Activated T-cell treated with anti-CD3 and anti-CD28 coated beads for 4 hours (primary cell): Measurements from ENCODE around the gene GOLPH3.
"Not testable (repeated sequence)": the region's sequence is repeated elsewhere in the genome, so short reads cannot be mapped to it uniquely, and the experiment has no call there.

Source experiments
- DNase-seq: peaks from one replicate; pipeline ENCODE4 v3.0.0-alpha.2; 2020

GOLPH3 gene

GRCh38 chr5:32132757-32133156 is 41.4 kb downstream of the GOLPH3 start:
- no peak for DNase-seq

- DNase-seq, result no peak
Observed at GRCh38 chr5:32131604-32132003, 42.5 kb downstream of the GOLPH3 start.

GRCh38 chr5:32130865-32131264 is 43.3 kb downstream of the GOLPH3 start:
- DNase-seq, result no peak

GRCh38 chr5:32129074-32129598 is 45.0 kb downstream of the GOLPH3 start:
- DNase-seq, result no peak

- no peak for DNase-seq
Observed at GRCh38 chr5:32127711-32128110, 46.4 kb downstream of the GOLPH3 start.

GRCh38 chr5:32126691-32127090 is 47.4 kb downstream of the GOLPH3 start:
- DNase-seq, result no peak

GRCh38 chr5:32123889-32124676 is 50.0 kb downstream of the GOLPH3 start:
- no peak for DNase-seq

- DNase-seq, result no peak
Observed at GRCh38 chr5:32123058-32123805, 50.9 kb downstream of the GOLPH3 start.

- DNase-seq, result not testable (repeated sequence)
Observed at GRCh38 chr5:32118922-32119321, 55.2 kb downstream of the GOLPH3 start.

GRCh38 chr5:32116574-32117313 is 57.4 kb downstream of the GOLPH3 start:
- DNase-seq, result no peak

- no peak for DNase-seq
Observed at GRCh38 chr5:32115985-32116384, 58.1 kb downstream of the GOLPH3 start.

- no peak for DNase-seq
Observed at GRCh38 chr5:32110111-32110696, 63.9 kb downstream of the GOLPH3 start.

- no peak for DNase-seq
Observed at GRCh38 chr5:32109236-32109635, 64.9 kb downstream of the GOLPH3 start.

GRCh38 chr5:32108167-32108566 is 66.0 kb downstream of the GOLPH3 start:
- DNase-seq, result no peak

GRCh38 chr5:32107291-32107690 is 66.8 kb downstream of the GOLPH3 start:
- no peak for DNase-seq

GRCh38 chr5:32103521-32103920 is 70.6 kb downstream of the GOLPH3 start:
- no peak for DNase-seq

- DNase-seq, result no peak
Observed at GRCh38 chr5:32102254-32102986, 71.7 kb downstream of the GOLPH3 start.

- no peak for DNase-seq
Observed at GRCh38 chr5:32100691-32101302, 73.3 kb downstream of the GOLPH3 start.

GRCh38 chr5:32100230-32100629 is 73.9 kb downstream of the GOLPH3 start:
- DNase-seq, result no peak

GRCh38 chr5:32099486-32100035 is 74.6 kb downstream of the GOLPH3 start:
- no peak for DNase-seq

- DNase-seq, result no peak
Observed at GRCh38 chr5:32098890-32099310, 75.2 kb downstream of the GOLPH3 start.
